Gastrocnemius medialis (tissue), 4 donors: Measurements from ENCODE around the gene EQTN. TPM values are rescaled to one million over a fixed set of nuclear protein-coding genes. Genes with fewer than 3 reads are reported as not detected.

Experiments used
- ATAC-seq, 2 donors: fragments of 150-250 bp; one replicate each; pipeline ENCODE4 v1.9.1; 2016
- DNase-seq, 2 donors: peaks; one replicate each; pipeline ENCODE4 v3.0.0-alpha.2; 2019
- H3K27ac ChIP-seq, 4 donors: fragments of 200-600 bp; sonication (generic); 1 replicate in 1 of 4; 2 replicates in 3 of 4; pipeline ENCODE4 v1.5.1; 2016 to 2018; ENCODE audit warnings: mild to moderate bottlenecking in 2 of 4, moderate library complexity in 1 of 4
- H3K27me3 ChIP-seq, 3 donors: fragments of 200-600 bp; sonication (generic) in 2 of 3; 1 replicate in 1 of 3; 2 replicates in 2 of 3; pipeline versions ENCODE4 v1.5.1 to v1.6.0; 2016 to 2019; ENCODE audit warnings: mild to moderate bottlenecking in 1 of 3, moderate library complexity in 1 of 3
- H3K36me3 ChIP-seq, 2 donors: fragments of 200-600 bp; sonication (generic) in 1 of 2; one replicate each; pipeline ENCODE4 v1.5.1; 2017 to 2018
- H3K4me1 ChIP-seq, 2 donors: fragments of 200-600 bp; sonication (generic) in 1 of 2; one replicate each; pipeline ENCODE4 v1.5.1; 2016 to 2017; ENCODE audit warnings: mild to moderate bottlenecking in 2 of 2
- H3K4me3 ChIP-seq, 4 donors: fragments of 200-600 bp; sonication (generic) in 3 of 4; 1 replicate in 1 of 4; 2 replicates in 3 of 4; pipeline ENCODE4 v1.5.1; 2016 to 2019; ENCODE audit warnings: mild to moderate bottlenecking in 2 of 4
- H3K9me3 ChIP-seq, 3 donors: fragments of 200-600 bp; sonication (generic) in 2 of 3; 1 replicate in 1 of 3; 2 replicates in 2 of 3; pipeline ENCODE4 v1.5.1; 2016 to 2019
- CTCF ChIP-seq, 5 experiments: fragments of 450-650 bp in 3 of 5; fragments of 200-600 bp in 2 of 5; sonication (generic) in 2 of 5; IDR thresholded peaks in 4 of 5; conservative IDR thresholded peaks in 1 of 5; 1 replicate in 4 of 5; 2 replicates in 1 of 5; pipeline ENCODE4 v1.5.1; 2016 to 2019; ENCODE audit warnings: antibody characterized with exemption in 5 of 5, mild to moderate bottlenecking in 3 of 5, moderate library complexity in 3 of 5
- POLR2A ChIP-seq, 2 donors: fragments of 450-650 bp; IDR thresholded peaks; one replicate each; pipeline ENCODE4 v1.6.1; 2017; ENCODE audit warnings: antibody characterized with exemption in 2 of 2, mild to moderate bottlenecking in 2 of 2, moderate library complexity in 2 of 2
- in situ Hi-C, 4 donors: fragments of 200-750 bp; cut with MboI; loops; one replicate each; pipeline versions ENCODE4 v1.15.0 to v1.8.0; 2017; ENCODE audit warnings: low sequenced_read_pairs in 4 of 4
- intact Hi-C: fragments of 100-400 bp; cut with DNase I; formaldehyde crosslinking; loops from one replicate; pipeline ENCODE4 v1.15.1; 2023; ENCODE audit warnings: low total_unique reads
- total RNA-seq, 4 donors: library from RNA; depleted of rRNA; stranded (reverse); fragments of >200 nt; gene quantifications; one replicate each; pipeline versions ENCODE4 v1.1.0 to v1.2.3, GENCODE V29; 2016

EQTN gene
- total RNA-seq, 4 donors from 2014 or later: 1.0 TPM; not detected in 3

GRCh38 chr9:27337236-27337635 is 40.3 kb upstream of the EQTN start:
- DNase-seq (no peak), ATAC-seq (no peak)
- Histone ChIP-seq H3K4me3 (no peak overlapping the region), H3K4me1 (peaks cover 14 to 20% of the 10 kb centered on the region in 2 donors), H3K36me3 (no peaks in the 10 kb centered on the region), H3K27ac (no peak overlapping the region), H3K27me3 (no peaks in the 10 kb centered on the region), H3K9me3 (no peaks in the 10 kb centered on the region)
- intact Hi-C loops: loop anchor here (2.0 to 10.0 kb wide), 3 partner anchors 14 to 138 kb away; no protein-coding TSS in a partner anchor
- no peak for TF ChIP-seq POLR2A (IDR thresholded peaks at IDR 0.05)
- in situ Hi-C loops: loop anchor here in 1 of 4 donors (10.0 kb wide), 1 partner anchor 58 kb away; no protein-coding TSS in a partner anchor

- no peak overlapping the region for H3K27ac ChIP-seq
- intact Hi-C loops (loop anchor here (2.0 to 10.0 kb wide), 3 partner anchors 14 to 138 kb away; no protein-coding TSS in a partner anchor), in situ Hi-C loops (loop anchor here in 1 of 4 donors (10.0 kb wide), 1 partner anchor 58 kb away; no protein-coding TSS in a partner anchor)
- H3K4me3 ChIP-seq: no peak overlapping the region
- ATAC-seq (no peak), DNase-seq (no peak)
- no peaks in the 10 kb centered on the region for H3K27me3 ChIP-seq
- no peak for TF ChIP-seq CTCF (IDR thresholded peaks at IDR 0.05 in 4 of 5, conservative IDR thresholded peaks at IDR 0.05 in 1 of 5)
- no peak for TF ChIP-seq POLR2A (IDR thresholded peaks at IDR 0.05)
- no peaks in the 10 kb centered on the region for H3K36me3 ChIP-seq
- no peaks in the 10 kb centered on the region for H3K9me3 ChIP-seq
- peaks cover 14 to 20% of the 10 kb centered on the region in 2 donors for H3K4me1 ChIP-seq
These were observed 39.9 kb upstream of the EQTN start for GRCh38 chr9:27336829-27337228.

- intact Hi-C loops (loop anchor here (2.0 to 10.0 kb wide), 3 partner anchors 15 to 139 kb away; no protein-coding TSS in a partner anchor), in situ Hi-C loops (loop anchor here in 1 of 4 donors (10.0 kb wide), 1 partner anchor 59 kb away; no protein-coding TSS in a partner anchor)
- no peak overlapping the region for H3K4me3 ChIP-seq
- H3K27ac ChIP-seq: no peak overlapping the region
- H3K4me1 ChIP-seq: peaks cover 14 to 20% of the 10 kb centered on the region in 2 donors
- no peak for DNase-seq
- TF ChIP-seq CTCF (IDR thresholded peaks at IDR 0.05 in 4 of 5, conservative IDR thresholded peaks at IDR 0.05 in 1 of 5) (no peak), POLR2A (IDR thresholded peaks at IDR 0.05) (no peak)
- no peaks in the 10 kb centered on the region for H3K27me3 ChIP-seq
- ATAC-seq: no peak
- no peaks in the 10 kb centered on the region for H3K9me3 ChIP-seq
- H3K36me3 ChIP-seq: no peaks in the 10 kb centered on the region
These were observed 39.2 kb upstream of the EQTN start for GRCh38 chr9:27336126-27336525.

GRCh38 chr9:27335075-27335474 is 38.1 kb upstream of the EQTN start:
- intact Hi-C loops: loop anchor here (10.0 kb wide), 2 partner anchors 100 to 140 kb away; no protein-coding TSS in a partner anchor
- Histone ChIP-seq H3K36me3 (no peaks in the 10 kb centered on the region), H3K27ac (no peak overlapping the region), H3K4me3 (no peak overlapping the region), H3K9me3 (no peaks in the 10 kb centered on the region), H3K27me3 (no peaks in the 10 kb centered on the region), H3K4me1 (peaks cover 9 to 20% of the 10 kb centered on the region in 2 donors)
- TF ChIP-seq CTCF (IDR thresholded peaks at IDR 0.05 in 4 of 5, conservative IDR thresholded peaks at IDR 0.05 in 1 of 5) (no peak), POLR2A (IDR thresholded peaks at IDR 0.05) (no peak)
- no peak for DNase-seq
- no peak for ATAC-seq
- in situ Hi-C loops: loop anchor here in 1 of 4 donors (10.0 kb wide), 1 partner anchor 60 kb away; no protein-coding TSS in a partner anchor

- Histone ChIP-seq H3K4me1 (peaks cover 6 to 8% of the 10 kb centered on the region in 2 donors), H3K27me3 (no peaks in the 10 kb centered on the region), H3K4me3 (peak overlapping the region in 1 of 4 donors; percentile 19), H3K27ac (peak overlapping the region in 3 of 4 donors; percentile 38 to 46 (median 42)), H3K36me3 (no peaks in the 10 kb centered on the region), H3K9me3 (no peaks in the 10 kb centered on the region)
- in situ Hi-C loops: loop anchor here (5.0 to 10.0 kb wide), 3 partner anchors 61 to 214 kb away; partner anchors contain the start of gene MOB3B (in 1 of the 4)
- DNase-seq (peak; percentile 44 to 74), ATAC-seq (peak; percentile 89 to 97)
- TF ChIP-seq CTCF (IDR thresholded peaks at IDR 0.05 in 4 of 5, conservative IDR thresholded peaks at IDR 0.05 in 1 of 5): peak; percentile 74 to 91 (median 85)
- TF ChIP-seq POLR2A (IDR thresholded peaks at IDR 0.05): no peak
- intact Hi-C loops: loop anchor here (1.0 to 10.0 kb wide), 4 partner anchors 101 to 215 kb away; partner anchors contain the start of gene MOB3B
These were observed 36.5 kb upstream of the EQTN start for GRCh38 chr9:27333241-27334052.
